22Rv1 (cell line): ENCODE data around the gene MACC1.

Source experiments
- ZFX ChIP-seq: fragments of 450-650 bp; IDR thresholded peaks from 2 replicates; pipeline ENCODE4 v1.6.1; 2017; ENCODE audit warnings: antibody characterized with exemption, borderline replicate concordance
- TF ChIP-seq, protein P1 (sequence below): fragments of 450-650 bp; IDR thresholded peaks from 2 replicates; pipeline ENCODE4 v1.5.1; 2017; ENCODE audit warnings: mild to moderate bottlenecking

DNA sequence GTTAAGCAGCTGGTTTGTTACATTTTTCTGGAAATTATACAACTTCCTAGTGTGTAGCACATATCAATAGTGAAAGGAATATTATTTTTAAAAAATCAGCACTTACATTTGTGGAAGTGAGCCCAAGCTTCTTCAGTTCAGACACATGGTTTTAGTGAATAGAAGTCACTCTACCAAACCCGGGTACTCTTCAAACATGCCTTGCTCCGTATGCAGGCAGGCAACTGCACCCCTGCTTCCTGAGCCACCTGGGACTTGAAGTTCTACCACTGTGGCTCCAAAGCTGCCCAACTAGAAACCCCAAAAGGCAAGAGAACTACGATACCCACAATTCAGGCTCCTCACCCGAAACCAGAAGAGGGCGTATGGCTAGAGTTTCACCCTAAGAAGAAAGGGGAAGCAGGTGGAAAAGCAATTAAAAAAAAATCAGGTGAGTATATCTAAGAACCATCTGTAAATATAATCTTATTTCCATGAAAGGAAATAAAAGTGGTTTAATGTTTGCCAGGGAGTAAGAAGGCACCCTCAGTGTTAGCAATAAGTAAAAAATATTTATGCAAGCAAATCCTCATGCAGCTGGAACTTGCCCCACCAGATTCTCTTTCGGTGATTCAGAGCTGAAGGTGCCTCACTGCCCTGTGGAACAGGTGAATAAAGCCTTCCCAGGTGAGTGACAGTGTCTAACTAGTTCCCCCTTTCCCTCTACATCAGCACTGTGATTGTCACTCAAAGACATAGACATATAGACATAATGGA is at the start of gene MACC1:
- TF ChIP-seq, protein P1, sequence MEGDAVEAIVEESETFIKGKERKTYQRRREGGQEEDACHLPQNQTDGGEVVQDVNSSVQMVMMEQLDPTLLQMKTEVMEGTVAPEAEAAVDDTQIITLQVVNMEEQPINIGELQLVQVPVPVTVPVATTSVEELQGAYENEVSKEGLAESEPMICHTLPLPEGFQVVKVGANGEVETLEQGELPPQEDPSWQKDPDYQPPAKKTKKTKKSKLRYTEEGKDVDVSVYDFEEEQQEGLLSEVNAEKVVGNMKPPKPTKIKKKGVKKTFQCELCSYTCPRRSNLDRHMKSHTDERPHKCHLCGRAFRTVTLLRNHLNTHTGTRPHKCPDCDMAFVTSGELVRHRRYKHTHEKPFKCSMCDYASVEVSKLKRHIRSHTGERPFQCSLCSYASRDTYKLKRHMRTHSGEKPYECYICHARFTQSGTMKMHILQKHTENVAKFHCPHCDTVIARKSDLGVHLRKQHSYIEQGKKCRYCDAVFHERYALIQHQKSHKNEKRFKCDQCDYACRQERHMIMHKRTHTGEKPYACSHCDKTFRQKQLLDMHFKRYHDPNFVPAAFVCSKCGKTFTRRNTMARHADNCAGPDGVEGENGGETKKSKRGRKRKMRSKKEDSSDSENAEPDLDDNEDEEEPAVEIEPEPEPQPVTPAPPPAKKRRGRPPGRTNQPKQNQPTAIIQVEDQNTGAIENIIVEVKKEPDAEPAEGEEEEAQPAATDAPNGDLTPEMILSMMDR, result no peak
- no peak for TF ChIP-seq ZFX
